Body of pancreas (tissue), 4 donors: ENCODE data around the gene ZDHHC20.

ENCODE experiments used
- CTCF ChIP-seq, 7 experiments: fragments of 450-650 bp in 4 of 7; fragments of 200-600 bp in 3 of 7; sonication (generic) in 3 of 7; IDR thresholded peaks; one replicate each; pipeline ENCODE4 v1.5.1; 2016 to 2019; ENCODE audit warnings: antibody characterized with exemption in 7 of 7
- POLR2A ChIP-seq, 3 donors: fragments of 450-650 bp; IDR thresholded peaks; one replicate each; pipeline ENCODE4 v1.6.1; 2016; ENCODE audit warnings: antibody characterized with exemption in 3 of 3, mild to moderate bottlenecking in 2 of 3

DNA sequence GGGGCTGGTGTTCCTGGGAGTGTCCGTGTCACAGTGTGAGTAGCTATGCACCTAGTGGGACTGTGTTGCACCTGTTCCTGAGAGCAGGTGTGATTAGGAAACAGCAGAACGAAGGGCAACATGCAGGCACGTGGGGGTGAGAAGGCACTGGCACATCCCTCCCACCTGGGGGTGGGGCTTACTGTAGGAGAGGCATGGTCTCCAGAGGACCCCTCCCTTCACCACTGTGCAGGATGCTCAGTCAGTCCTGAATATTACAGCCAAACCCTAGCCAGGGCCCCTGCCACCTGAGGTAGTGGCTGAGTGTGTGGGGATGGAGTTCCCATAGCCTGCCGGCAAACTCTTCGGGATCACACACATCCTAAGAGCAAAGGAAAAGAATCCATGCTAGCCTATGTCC lies 99.2 kb downstream of the ZDHHC20 start:
- TF ChIP-seq POLR2A (IDR thresholded peaks at IDR 0.05) (no peak), CTCF (IDR thresholded peaks at IDR 0.05) (no peak)
